KBM-7 (cell line): ENCODE measurements around the gene LARGE1.

Source experiments
- DNase-seq: peaks from one replicate; pipeline ENCODE4 v3.0.0-alpha.2; 2015
- in situ Hi-C: fragments of 300-500 bp; cut with MboI; formaldehyde crosslinking; loops from 2 replicates; pipeline ENCODE4 v1.14.3; 2020; ENCODE audit warnings: low sequenced_read_pairs, low pct_unique_long_range_greater_than_20kb, mixed read lengths

LARGE1 gene

DNA sequence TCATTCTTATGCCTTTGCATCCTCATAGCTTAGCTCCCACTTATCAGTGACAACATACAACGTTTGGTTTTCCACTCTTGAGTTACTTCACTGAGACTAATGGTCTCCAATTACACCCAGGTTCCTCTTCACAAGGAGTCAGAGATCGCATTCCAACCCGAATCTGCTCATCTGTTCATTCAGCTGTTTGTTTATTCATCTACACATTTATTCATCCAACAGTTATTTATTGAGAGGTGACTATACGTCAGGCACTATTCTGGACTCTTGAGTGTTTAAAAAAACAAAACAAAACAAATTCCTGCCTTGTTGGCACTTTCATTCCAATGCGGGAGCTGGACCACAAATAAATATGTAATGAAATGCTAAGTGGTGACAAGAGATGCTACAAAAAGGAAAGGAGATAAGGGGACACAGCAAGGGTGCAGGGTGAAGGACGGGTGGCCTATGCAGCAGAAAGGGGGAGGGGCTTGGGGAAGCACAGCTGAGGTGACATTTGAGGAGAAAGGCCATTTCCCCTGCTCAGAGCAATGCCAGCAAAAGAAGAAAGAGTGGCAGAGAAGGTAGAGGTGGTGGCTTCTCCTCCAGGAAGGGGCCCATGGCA, 468.3 kb downstream of the LARGE1 start:
- no peak for DNase-seq
- in situ Hi-C loops: no loop called here

DNA sequence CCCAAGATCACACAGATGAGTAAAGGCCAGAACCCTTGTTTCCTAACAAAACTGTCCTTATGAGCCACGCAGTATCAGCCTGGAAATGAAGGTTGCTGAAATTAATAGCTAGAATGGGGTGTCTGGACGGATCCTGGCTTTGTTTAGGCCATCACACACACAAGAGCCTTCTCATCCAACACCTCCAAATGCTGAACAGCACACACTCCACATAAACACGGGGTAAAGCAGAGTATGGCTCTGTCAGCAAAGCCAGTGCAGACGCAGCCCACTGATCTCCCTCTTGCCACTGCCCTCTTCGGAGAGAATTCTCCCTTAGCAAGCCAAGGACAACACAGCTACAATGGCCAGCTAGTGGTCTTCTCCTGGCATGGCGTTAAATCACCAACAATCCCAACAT, 469.5 kb downstream of the LARGE1 start:
- in situ Hi-C loops: no loop called here

DNA sequence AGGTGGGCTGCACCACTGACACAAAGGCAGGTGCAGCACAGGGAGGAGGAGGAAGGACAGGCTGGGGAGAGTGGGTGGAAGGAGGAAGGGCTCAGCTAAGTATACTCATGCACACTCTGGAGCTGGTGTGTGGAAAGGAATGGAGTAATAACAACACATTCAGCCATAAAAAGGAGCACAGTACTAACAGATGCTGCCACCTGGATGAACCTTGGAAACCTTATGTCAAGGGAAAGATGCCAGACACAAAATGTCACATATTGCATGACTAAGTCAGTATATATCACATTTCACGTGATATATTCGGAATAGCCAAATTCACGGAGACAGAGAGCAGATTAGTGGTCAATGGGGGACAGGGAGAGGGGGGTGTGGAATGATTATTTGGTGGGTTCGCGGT, 472.5 kb downstream of the LARGE1 start:
- in situ Hi-C loops: no loop called here
- DNase-seq: no peak

More for the DNA sequence above, 469.5 kb downstream of the LARGE1 start:
- DNase-seq: no peak

DNA sequence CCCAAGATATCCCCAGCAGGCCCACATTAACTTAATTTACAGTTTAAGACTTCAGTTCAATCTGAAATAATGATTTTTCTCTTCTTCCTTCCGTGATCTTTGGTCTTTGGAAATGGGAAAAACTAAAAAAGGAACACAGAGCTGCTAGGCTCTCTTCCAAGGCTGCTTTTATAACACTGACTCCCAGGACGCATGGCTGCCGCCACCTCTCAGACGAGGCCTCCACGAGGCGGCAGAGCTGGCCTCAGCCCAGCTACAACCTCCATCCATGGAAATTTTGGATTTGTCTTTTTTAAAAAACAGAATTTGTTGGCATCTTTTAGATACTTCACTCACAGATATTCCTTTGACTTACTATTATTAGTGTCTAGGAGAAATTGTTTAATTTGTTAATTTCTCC, 476.6 kb downstream of the LARGE1 start:
- no peak for DNase-seq
- in situ Hi-C loops: no loop called here

DNA sequence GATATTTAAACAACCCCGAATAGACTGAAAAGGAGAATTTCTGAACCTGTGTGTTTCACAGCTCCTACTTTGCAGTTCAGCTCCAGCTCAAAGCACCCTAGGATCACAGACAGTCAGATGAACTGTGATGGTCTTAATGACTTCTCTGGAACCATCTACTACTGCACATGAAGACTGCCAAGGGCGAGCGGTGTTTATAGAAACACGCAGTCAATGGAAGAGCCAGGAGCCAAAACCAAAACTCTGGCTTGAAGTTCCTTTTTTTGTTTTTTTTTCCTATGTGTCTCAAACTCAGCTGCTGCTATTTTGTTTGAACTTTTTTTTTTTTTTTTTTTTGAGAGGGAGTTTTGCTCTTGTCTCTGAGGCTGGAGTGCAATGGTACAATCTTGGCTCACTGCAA, 479.5 kb downstream of the LARGE1 start:
- DNase-seq: no peak
- in situ Hi-C loops: no loop called here

DNA sequence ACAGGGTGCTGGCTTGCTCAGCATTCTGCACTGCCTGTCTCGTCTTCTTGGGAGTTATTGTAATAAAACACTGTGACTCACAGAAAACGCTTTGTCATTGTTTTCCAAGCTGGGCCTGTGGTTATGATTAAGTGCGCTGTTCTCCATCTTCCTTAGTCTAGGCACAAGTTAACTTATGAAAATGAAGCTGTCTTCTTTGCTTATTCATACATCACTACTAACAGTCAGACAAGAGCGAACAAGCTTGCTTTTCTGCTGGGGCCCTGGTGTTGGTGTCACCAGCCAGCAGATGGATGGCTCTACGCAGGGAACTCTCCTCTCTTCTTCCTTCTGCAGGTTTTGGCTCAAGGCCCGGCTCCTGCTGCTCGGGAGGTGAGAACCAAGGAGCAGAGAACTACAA, 482.0 kb downstream of the LARGE1 start:
- DNase-seq: no peak
- in situ Hi-C loops: no loop called here

DNA sequence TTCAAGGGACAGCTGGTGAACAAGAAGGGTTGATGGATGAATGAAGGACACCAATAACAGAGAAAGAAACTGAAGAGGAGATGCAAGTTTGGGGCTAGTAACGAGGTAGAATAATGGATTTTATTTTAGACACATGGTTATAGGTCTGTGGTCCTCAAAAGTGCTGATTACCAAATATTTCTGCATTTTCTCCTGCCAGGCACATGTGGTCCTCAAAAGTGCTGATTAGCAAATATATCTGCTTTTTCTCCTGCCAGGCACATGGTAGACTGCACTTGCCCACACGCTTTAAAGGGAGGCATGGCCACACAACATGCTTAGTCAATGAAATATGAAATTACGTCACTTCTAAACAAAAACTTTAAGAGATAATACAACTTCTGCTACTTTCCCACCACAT, 489.0 kb downstream of the LARGE1 start:
- in situ Hi-C loops: no loop called here
- DNase-seq: no peak

DNA sequence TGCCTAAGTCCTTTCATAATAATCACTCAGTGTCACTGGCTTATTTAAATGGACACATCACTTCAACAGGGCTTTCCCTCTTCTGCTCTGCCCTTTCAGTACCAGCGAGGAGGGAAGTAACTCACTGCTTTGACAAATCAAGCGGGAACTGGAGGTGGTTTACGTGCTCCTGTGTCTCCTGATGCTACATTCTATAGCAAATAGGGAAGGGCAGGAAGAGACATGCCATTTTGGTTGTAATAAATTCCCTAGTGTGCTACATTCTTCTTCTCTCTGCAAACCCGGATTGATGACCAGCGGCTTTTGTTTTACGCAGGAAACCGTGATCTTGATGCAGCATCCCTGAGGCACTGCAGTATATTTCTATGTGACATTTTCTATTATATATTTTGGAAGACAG, 491.0 kb downstream of the LARGE1 start:
- in situ Hi-C loops: no loop called here
- DNase-seq: no peak

DNA sequence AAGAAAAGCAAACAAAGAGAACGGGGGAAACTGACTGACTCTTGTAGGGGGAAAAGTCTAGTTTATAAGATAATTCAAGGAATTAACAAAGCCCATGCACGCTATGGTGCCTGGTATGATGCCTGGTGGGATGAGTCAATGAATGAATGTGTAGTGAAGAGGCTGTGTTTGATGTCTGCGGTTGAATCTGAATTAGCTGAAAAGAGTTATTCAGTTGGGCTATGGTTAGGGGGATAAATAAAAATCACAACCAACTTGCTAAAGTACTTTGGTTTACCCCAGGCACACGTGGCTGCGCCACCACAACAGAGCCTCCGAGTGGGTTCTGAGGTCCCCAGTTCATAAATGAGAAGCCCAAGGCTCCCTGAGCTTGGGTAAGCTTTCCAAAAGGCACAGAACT, 492.8 kb downstream of the LARGE1 start:
- in situ Hi-C loops: no loop called here

DNA sequence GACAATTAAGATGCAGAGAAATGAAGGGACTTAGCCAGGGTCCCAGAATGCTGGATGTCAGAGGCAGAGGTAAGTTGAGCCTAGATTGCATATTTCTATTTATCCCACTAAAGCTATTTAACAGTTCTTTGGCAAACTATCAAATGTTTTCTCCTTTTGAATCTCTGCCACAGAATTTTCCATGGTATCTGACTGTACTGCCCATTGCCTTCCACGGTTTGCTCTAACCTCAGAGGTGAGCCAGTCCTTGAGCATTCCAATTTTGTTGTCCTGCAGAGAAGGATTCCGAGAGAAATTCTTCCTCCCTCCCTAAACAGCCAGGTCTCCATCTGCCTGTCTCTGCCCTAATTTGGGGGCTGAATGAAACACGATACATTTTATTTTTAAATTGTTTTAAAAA, 493.8 kb downstream of the LARGE1 start:
- in situ Hi-C loops: no loop called here
- no peak for DNase-seq

More for the DNA sequence above, 492.8 kb downstream of the LARGE1 start:
- DNase-seq: no peak

DNA sequence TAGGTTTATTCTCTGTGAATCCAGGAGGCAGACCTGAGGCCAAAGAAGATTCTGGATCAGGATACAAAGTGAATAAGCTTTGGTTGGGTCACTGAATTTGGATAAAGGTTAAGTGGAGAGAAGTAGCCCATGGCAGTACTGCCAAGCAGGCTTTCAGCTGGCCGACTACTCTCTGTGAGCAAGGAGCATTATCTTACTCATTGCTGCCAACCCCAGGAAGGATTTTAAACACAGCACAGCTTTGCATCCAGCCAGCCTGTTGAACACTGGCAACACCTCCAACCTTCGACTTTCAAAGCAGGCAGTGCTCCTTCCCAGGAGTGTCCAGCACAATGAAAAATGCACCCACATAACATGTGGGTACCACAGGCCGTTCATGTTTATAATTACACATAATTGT, 498.4 kb downstream of the LARGE1 start:
- in situ Hi-C loops: no loop called here
- no peak for DNase-seq

DNA sequence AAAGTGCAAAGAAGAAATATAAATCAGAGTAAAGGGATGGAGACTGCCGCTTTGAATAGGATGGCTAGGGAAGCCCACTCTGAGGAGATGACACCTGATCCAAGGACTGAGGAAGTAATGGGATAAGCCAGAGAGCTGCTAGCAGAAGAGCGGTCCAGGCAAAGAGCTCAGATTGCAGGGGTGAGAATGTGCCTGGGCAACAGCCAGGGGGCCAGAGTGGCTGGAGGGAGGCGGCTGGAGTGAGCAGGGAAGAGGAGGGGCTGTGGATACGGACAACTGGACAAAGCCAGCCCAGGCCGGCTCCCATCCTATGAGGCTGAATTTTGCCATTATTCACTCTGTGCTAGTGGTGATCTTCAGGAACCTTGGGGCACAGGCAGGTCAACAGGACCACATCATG, 501.8 kb downstream of the LARGE1 start:
- in situ Hi-C loops: no loop called here
- no peak for DNase-seq

DNA sequence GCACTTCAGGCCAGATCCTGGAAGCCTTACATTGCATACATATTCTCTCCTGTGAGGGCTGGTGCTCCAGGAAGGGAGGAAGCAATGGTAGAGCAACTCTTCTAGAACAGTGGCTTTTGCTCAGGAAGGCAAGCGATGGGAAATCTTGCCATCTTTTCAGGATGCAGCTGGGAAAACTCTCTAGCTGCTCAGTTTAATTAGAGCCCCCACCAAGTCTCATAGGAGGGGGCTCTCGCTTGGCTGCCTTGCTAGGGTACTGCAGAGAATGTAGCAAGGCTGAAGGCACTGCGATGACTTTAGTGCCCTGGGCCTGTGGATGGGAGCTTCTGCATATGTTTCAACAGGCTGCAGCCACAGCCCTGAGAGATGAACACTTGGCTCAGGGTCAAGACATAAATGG, 504.9 kb downstream of the LARGE1 start:
- DNase-seq: no peak
- in situ Hi-C loops: no loop called here

DNA sequence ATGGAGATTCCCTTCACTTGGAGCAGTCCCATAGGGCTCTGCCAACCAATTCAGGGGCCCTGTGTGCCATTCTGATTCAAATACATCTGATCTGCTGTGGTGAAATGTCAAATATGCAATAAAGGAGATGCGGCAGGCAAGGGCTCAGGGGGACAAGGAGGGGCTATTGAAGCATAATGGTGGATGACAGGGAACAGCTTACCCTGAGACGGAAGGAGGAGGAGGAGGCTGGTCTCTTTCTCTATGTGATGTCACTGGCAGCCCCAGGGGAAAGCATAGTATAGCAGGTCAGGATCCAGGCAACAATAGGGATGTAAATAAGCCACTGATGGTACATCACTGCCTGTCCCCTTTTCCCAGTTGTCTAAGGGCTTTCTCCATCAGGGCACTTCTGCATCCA, 511.2 kb downstream of the LARGE1 start:
- no peak for DNase-seq
- in situ Hi-C loops: no loop called here

DNA sequence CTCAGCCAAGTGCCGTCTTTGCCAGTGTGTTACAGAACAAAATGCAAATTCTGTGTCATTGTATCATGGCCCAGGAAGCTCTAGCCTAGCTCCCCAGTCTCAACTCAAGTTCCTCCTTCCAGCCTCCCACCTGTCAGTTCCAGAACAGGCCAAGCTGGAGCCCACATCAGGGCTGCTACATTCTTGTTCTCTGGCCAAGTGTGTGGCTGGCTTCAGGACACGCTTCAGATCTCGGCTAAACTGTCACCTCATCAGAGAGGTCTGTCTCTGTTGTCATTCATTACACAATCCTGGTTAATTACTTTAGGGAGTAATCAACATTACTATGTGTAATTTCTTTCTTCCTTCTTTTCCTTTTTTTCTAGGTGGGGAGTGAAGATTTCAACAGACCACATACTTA, 515.1 kb downstream of the LARGE1 start:
- DNase-seq: peak; percentile 28
- in situ Hi-C loops: no loop called here

DNA sequence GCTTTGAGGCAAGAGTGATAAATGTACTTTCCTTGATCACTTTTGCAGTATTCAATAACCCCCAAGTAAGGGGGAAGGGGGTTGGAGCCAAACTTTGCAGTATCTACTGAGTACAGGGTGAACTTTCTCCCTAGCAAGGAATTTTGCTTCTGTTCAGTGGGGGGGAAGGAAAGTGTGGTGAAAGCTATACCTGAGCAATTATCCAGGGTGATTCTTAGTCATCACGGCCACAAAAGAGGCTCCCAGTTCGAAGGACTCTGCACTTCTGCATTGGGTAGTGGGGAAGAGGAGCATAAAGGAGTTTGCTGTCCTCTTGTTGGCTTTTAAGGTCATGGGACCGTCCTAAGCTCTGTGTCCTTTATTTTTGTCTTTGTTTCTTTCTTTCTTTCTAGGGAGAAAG, 515.6 kb downstream of the LARGE1 start:
- DNase-seq: no peak
- in situ Hi-C loops: no loop called here

DNA sequence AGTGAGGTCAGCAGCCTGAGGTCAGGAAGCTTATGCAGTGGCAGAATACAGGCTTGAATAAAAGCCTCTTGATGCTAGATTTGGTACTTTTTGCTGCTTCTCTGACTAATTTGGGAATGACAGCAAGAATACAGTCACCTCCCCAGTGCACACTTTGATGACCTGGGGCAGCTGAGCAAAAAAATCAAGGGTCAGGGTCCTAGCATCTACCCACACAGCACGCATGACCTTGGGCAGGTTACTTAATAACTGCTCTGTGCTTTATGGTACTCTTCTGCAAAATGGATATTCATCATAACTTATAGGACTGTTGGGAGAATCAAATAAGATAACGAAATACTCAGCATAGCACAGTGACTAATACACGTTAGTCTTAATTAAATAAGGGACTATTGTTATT, 518.0 kb downstream of the LARGE1 start:
- DNase-seq: no peak
- in situ Hi-C loops: no loop called here

DNA sequence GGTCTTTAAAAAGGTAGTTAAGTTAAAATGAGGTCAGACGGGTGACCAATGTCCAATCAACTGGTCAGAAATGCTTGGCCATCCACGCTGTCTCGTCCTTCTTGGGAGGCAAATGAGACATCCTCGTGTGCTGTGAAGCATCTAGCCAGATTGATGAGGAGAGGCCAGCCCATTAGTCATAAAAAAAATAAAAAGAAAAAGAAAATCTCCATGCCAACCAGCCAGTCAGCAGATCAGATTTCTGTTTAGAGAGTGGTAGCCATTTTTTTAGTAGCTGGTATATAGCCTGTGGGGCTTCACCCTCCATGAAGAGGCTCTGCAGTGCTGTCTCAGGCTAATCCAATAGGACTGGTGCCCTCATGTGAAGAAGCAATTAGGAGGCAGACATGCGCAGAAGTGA, 519.0 kb downstream of the LARGE1 start:
- in situ Hi-C loops: no loop called here
- DNase-seq: no peak

DNA sequence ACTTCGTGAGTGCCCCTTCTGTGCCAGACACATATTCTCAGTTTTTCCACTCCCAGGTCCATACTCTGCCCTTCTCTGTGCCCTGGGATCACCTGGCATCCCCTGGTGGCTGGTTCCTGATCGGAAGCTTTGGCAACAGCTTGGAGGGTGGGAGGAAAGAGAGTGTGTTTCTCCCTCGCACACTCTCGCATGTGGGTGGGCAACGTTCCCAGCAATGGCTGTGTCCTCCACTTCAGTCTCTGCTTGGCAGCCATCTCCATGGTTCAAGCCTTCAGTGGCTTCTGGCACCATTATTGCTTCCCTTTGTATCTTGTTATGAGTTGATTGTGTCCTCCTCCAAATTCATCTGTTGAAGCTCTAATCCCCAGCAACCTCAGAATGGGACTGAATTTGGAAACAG, 519.4 kb downstream of the LARGE1 start:
- in situ Hi-C loops: no loop called here
- no peak for DNase-seq

DNA sequence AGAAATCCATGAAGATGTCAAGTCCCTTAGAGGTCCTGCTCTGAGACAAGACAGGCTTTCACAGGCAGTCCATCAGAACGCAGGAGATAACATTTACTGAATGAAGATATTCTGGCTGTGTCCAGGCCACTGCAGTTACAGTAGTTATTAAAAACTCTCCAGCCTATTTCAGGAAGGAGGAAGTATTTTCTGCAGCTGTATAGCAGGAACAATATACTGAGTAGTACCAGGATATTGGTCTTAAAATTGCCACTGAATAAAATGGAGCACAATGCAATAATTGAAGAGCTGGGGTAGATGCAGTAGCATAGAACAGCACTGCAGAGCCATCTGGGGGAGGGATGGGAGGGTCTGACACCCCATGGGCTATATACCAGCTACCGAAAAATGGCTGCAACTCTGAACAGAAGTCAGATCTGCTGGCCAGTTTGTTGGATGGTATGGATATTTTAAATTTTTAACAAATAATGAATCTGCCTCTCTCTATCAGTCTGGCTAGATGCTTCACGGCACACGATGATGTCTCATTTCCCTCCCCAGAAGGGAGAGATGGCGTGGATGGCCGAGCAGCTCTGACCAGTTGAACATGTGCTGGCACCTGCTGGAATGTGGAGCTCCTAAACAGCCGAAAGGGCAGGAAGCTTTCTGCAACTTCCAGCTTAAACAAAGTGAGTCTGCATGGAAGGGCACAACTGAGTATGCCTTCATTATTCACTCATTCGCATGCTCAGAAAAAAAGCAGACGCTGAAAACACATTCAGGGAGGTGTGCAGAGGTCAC, 520.0 kb downstream of the LARGE1 start:
- no peak for DNase-seq

DNA sequence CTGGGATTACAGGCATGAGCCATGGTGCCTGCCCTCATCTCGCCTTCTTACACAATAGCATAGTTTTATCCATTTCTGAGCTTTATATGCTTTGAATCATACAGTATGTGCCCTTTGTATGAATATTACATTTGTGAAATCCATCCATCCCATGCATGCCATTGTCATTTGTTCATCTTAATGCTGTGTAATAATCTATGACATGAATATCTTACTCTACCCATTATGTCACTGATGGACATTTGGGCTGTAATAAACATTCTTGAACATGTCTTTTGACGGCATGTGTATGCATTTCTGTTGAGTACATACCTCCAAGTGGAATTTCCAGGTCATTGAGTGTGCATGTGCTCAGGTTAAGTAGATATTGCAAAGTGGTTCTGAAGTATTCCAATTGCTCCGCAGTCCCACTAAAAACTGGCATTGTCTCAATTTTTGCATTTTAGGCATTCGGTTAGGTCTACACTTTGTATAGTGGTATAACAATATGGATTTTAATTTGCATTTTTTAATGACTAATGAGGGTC, 522.8 kb downstream of the LARGE1 start:
- in situ Hi-C loops: no loop called here
- no peak for DNase-seq

More for the DNA sequence above, 520.0 kb downstream of the LARGE1 start:
- in situ Hi-C loops: no loop called here
